Kidney capillary endothelial cell (primary cell): ENCODE results near the gene PTGDR2.

Experiments
- DNase-seq: peaks from one replicate; pipeline ENCODE4 v3.0.0-alpha.2; 2018; ENCODE audit warnings: low spot score

Gene PTGDR2

DNA sequence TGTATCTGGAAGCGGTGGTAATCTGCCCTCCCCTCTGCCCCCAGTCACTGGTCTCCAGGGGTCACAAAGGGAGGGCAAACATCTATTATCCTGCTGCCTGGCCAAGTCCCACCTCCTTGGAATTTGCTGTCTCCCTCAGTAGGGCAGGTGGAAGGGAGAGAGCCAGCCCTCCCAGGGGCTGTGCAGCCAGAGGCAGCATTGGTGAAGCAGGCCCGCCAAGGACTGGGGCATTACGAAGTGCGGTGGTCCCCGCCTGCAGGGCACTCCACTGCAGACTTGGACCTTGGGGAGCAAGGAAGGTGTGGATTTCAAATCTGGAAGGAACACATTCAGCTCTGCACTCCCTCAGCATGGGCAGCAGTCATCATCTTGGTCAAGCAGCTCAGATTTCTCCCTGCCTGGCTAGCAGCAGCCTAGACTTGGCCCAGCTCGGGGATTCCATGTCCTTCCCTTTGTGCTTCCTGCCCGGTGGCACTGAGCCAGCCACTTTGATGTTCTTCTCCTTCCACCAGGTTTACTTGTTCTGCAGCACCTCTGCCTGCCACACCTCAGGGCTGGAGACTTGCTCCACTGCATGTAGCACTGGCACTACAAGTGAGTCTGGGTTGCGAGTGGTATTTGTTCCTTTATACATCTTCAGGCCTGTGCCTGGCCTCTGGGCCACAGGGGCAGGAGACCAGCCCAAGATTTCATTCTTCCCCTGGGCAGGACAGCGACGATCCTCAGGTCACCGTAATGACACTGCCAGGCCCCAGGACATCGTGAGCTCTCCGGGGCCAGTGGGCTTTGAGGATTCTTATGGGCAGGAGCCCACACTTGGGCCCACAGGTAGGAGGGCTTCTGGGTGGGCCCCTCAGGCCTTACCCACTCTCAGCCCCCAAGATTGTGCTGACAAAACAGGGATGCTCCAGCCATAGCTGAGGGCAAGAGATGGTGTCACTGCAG is 18.9 kb upstream of the PTGDR2 start:
- DNase-seq = no peak

DNA sequence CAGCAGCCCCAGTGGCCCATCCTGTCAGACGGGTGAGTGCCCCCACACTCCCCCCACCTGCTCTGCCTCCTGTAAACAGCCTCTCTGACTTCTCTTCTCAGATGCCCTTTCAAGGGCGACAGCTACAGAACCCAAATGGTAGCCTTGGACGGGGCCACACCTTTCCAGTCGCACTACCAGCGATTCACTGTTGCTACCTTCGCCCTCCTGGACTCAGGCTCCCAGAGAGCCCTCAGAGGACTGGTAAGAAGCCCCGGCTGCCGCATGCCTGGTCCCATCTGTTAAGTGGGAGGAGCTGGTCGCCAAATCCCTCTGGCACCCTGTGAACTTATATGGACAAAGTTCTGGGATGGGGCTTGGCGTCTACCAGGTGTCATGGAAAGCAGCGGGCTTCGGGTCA is 17.8 kb upstream of the PTGDR2 start:
- no peak for DNase-seq

DNA sequence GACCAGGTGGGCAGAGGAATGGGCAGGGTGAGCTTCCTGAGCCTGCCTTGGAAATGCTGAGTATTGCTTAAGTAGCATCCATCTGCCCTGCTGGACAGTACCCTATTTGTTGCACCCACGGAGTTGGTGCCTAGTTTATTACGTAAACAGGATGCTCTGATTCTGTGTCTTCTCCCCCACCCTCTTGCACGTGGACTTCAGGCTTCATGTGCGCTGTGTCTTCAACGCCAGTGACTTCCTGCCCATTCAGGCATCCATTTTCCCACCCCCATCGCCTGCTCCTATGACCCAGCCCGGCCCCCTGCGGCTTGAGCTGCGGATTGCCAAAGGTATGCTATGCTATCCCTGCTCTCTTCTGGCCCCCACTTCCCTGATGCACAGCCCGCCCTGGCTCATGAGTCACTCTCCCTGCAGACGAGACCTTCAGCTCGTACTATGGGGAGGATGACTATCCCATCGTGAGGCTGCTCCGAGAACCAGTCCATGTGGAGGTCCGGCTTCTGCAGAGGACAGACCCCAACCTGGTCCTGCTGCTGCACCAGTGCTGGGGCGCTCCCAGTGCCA is 17.3 kb upstream of the PTGDR2 start:
- peak; percentile 41 for DNase-seq

DNA sequence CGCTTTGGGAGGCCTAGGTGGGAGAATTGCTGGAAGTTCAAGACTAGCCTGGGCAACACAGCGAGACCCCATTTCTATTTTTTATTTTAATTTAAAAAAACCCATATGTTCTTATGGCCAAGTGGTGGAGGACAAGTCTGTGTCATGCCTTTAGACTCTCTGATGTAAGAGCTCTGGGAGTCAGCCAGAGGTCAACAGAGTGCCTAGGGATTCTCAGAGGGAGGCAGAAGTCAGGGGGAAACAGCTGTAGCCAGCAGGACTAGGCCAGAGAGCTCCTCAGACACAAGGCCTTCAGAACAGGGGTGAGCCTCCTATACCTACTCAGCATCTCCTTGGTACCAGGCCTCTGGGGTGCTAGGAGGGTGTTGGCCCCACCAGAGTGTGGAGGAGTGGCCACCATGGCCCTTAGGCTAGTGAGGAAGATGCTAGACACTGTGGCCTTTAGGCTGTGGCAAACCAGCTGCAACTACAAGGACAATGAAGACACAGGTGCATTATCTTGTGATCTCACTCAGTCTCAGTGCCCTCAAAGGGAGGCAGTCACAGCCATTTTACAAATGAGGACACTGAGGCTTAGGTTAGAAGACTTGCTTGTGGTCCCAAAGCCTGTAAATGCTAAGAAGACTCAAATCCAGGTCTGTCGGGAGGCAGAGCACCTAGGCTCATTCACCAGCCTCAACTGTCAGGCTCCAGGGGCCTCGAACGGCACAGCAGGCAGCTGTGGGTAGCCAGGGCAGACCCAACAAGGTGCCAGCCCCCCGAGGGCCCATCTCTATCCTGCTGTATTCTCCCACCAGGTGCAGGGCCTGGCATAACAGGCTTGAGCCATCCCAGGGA is 16.6 kb upstream of the PTGDR2 start:
- DNase-seq = no peak

DNA sequence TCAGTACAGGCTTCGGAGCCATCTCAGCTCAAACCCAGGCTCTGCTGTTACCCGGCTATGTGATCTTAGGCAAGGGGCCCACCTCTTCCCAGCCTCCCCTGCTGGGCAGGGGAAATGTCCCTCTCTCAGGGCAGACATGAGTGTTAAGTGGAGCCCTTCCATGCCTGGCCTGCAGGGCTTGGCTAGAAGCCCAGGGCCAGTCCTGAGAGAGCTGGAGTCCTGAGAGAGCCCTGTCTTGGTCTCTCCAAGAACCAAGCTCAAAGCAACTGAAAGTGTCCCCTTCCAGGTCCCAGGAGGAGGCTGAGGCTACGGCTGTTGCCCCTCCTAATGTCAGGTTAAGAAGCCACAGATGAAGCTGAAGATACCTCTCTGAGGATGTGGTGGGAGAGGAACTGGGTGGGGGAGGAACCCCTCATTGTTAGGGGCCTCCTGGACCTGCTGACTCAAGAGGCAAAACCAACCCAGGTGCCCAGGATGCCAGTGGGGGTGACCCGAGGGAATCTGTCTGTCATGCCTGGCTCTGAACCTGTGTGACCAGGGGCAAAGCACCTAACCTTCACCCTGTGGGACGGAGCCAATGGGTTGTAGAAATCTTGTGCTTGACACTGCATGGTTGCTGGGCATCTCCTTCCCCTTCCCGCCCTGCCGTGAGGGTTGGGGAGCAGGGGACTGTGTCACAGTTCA is 15.8 kb upstream of the PTGDR2 start:
- no peak for DNase-seq

DNA sequence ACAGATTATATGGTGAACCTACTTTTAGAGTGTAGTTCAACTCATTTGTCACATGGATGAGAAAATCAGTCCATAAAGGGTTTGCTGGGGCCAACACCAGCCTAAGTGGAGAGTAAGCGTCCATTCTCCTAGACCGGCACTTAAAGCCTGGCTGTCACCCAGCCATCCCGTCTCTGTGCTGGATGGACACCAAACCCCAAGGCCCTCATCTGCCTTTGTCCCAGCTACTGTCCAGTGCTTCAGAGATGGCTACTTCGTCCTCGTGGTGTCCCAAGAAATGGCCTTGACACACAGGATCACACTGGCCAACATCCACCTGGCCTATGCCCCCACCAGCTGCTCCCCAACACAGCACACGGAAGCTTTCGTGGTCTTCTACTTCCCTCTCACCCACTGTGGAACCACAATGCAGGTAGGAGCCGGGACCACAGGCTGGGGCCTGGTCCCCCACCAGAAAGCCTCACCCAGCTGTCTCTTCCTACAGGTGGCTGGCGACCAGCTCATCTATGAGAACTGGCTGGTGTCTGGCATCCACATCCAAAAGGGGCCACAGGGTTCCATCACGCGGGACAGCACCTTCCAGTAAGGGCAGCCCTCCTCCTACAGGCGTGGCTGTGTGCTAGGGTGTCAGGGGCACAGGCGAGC is 15.1 kb upstream of the PTGDR2 start:
- no peak for DNase-seq

DNA sequence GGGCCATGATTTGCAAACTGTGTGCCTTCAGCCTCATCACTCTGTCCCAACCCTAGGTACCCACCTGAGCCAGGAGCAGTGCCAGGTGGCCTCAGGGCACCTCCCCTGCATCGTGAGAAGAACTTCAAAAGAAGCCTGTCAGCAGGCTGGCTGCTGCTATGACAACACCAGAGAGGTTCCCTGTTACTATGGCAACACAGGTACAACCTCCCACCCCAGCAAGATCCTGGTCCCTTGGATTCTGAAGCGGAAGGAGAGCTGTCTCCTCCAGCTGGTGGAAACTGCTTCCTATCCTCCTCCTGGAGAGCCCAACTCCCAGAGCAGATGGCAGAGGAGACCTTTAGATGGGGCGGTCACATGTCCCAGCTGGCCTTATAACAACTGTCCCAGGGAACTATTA is 14.5 kb upstream of the PTGDR2 start:
- no peak for DNase-seq

DNA sequence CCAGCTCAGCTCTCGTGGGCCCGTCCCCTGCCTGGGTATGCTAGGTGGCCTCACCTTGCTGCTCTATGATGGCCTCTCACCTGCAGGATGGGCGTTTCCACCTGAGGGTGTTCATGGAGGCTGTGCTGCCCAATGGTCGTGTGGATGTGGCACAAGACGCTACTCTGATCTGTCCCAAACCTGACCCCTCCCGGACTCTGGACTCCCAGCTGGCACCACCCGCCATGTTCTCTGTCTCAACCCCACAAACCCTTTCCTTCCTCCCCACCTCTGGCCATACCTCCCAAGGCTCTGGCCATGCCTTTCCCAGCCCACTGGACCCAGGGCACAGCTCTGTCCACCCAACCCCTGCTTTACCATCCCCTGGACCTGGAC is 13.7 kb upstream of the PTGDR2 start:
- no peak for DNase-seq

DNA sequence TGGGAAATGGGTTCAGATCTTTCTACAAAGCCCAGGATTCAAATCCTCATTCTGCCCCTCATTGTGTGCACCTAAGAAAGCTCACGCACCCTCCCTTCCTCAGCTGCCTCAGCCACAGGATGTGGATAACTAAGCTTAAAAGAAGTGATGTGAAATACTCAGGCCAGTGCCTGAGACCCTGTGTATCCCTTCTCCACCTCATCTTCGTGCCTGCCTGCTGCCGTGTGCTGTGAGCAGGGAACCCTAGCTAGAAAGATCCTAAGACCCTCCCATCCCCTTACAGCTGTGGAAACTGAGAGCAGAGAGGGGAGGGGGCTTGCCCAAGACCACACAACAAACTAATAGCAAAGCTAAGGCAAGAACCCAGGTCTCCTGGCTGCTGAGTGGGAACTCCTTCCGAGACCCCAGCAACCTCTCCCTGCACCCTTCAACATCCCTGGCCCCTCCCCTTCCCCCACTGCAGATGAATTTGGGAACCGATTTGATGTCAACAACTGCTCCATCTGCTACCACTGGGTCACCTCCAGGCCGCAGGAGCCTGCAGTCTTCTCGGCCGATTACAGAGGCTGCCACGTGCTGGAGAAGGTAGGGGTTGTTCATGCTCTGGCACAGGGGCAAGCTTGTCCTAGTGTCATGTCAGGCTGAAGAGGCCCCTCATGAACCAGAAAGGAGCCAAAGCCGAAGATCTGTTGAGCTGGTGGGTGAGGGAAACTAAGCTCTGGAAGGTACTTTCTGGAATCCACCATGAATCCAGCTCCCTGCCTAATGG is 13.1 kb upstream of the PTGDR2 start:
- no peak for DNase-seq

DNA sequence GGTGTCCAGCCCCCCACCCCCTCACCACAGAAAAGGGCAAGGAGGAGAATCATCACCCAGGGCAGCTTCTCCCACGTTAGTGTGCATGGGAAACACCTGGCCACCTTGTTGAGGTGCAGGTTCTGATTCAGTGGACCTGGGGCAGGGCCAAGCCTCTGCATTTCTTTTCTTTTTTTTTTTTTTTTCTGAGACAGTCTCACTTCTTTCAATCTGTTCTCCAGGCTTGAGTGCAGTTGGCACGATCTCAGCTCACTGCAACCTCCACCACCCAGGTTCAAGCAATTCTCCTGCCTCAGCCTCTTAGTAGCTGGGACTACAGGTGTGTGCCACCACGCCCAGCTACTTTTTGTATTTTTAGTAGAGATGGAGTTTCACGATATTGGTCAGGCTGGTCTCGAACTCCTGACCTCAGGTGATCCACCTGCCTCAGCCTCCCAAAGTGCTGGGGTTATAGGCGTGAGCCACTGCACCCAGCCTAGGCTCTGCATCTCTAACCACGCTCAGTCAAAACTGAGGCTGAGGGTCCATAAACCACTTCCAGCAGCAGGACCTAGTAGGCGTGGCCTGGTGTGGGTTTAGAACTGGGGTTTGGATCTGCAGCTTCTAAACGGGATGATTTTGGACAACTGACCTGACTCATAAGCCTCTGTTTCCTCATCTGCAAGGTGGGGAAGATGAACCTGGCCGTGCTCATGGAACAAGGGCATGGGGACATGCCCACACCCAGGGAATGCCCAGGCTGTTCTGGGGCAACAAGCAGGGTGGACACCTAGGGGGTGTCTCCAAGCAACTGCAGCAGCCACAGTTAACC is 12.3 kb upstream of the PTGDR2 start:
- no peak for DNase-seq

DNA sequence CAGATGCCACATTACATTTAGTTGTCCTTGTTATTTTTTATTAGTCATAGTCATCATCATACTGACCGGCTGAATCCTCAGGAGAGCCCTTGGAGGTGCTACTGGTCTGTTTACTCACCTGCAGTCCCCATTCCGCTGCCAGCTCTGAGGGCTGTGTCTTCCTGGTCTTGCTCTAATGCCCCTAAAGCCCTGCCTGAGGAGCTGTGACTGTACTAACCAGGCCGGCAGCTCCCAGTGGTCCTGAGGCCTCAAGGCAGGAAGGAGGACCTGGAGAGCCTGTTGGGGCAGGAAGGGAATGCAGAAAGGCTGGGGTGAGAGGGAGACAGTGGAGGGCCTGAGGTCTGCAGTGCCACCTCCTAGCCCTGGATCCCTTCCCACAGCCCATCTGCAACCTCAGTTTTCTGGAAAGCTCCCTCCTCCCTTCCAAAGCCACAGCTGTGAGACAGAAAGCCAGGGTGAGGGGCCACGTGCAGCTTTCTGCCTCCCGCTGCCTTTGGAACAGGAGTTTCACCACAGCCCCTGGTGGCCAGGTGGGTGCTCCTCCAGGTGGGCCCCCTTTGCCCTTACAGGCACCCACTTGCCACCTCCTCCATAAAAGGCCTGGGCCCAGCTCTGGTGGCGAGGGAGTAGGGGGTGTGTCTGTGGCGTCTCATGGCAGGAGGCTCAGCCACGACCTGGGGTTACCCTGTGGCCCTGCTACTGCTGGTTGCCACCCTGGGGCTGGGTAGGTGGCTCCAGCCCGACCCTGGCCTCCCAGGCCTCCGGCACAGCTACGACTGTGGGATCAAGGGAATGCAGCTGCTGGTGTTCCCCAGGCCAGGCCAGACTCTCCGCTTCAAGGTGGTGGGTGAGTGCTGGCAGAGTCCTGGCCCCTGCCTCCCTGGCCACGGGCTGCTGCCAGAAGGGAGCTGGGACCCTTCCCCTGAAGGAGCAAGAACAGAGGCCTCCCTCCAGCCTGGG is 11.4 kb upstream of the PTGDR2 start, which contains the start of gene ZP1:
TSS of gene ZP1 (plus strand) at position 632 of the 960 bp plus-strand sequence. CDS start at position 652, 20 bp downstream.
- DNase-seq = no peak

DNA sequence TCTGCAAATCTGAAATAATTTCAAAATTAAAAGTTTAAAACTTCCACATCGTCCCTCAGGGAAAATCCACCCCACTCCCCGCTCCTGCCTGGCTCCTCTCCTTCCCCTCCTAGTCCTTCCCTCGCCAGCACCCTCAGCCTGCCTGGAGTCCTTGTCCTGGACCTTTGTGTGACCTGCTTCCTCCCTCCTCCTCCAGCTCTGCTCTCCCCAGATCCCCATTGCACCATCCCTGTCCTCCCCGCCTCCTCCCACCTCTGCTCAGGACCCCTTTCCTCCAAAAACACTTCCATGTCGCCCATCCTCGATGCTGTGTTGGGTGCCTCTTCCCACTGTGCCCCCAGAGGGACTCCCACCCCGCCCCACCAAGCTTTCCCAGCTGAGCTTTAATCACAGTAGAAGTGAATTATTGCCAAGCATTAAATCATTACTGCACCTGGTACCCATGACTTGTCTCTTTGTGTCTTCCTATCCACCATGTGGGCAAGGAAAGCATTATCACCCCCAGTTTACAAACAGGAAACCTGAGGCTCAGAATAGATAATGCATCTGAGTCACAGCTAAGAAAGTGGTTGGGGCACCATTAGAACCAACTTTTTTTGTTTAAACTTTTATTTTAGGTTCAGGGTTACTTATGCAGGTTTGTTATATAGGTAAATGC is 9.2 kb upstream of the PTGDR2 start:
- no peak for DNase-seq

DNA sequence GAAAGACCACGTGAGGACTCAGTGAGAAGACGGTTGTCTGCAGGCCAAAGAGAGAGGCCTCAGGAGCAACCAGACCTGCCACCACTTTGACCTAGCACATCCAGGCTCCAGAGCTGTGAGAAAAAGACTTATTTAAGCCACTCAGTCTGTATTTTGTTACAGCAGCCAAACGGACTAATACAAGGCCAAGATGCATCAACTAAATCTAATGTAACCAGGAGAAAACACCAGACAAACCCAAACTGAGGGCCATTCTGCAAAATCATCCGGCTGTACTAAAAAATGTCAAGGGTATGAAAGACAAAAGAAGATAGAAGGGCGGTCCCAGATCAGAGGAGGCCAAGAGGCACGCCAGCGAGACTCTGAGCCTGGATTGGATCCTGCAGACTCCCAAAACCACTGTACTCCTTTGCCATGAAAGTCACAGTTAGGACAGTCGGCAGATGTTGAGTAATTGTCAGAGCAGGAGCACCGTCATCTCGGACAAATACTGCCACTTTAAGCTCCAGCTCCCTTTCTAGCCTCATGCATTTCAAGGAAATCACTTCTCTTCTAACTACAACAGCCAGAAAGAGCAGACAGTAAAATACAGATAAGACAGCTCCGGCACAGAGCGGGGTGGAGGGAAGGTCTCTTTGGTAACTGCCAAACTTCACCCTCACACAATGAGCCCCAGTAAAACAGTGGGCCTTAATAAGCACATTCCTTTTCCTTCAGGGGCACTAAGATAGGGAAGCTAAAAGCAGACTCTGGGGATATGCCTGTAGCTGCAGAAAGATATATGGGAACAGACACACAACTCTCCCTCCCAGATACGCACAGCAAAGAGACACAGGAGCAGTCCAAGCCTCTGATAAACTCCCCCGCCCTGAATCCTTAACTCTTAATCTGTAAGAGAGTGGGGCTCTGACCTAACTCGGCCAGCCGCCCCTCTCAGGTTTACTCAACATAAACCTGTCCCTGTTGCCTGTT is 8.1 kb upstream of the PTGDR2 start:
- no peak for DNase-seq

DNA sequence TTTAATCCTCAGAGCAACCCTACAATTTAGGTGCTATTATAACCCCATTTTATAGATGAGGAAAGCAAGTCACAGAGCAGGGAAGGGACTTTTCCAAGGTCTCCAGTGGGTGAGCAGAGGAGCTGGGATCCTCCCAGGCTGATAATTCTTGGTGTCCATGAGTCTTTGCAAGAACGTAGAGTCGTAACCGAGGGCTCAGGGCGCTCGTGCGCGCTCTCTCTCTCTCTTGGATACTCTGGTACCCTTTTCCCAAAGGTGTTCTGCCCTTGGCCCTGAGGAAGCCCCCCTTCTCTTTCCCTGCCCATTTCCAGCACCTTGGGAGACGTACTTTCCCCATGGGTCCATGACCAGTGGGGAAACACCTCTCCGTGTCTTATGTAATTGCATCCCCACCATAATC is 6.4 kb upstream of the PTGDR2 start:
- DNase-seq = no peak

DNA sequence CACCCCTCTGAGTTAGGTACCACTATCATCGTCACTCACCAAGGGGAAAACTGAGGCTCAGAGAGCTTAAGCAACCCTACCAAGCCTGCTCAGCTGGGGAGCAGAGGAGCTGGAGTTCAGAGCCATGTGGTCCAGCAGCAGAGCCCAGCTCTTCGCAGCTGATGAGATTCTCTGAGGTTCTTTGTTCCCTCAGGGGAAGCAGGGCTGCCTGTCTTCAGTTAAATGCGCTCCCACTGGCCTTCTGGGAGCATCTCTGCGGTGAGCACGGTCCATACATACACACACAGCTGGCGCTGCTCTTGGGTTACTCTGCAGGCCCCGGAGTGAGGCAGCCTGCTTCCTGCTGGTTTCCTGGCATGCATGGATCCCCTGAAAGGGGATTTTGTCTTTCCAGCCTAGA is 5.2 kb upstream of the PTGDR2 start:
- DNase-seq = no peak

DNA sequence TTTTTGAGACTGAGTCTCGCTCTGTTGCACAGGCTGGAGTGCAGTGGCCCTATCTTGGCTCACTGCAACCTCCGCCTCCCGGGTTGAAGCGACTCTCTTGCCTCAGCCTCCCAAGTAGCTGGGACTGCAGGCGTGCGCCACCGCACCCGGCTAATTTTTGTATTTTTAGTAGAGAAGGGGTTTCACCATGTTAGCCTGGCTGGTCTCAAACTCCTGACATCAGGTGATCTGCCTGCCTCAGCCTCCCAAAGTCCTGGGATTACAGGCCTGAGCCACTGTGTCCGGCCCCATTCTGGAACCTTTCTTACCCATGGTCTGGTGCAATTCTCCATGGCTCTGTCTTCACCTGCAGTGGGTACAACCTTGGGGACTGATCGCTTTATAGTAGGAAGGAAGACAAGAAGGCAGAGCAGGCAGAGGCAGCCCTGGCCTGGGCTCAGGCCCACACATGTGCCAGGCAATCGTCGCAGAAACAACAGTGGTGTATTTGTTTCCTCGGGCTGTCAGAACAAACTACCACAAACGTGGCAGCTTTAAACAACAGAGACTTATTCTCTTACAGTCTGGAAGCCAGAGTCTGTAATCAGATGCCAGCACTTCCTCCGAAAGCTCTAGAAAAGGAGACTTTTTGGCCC is 4.0 kb upstream of the PTGDR2 start:
- DNase-seq = no peak
